Glomerular endothelial cell (primary cell): ENCODE results near the gene ATOX1. TPM values are rescaled to one million over a fixed set of nuclear protein-coding genes. Genes with fewer than 3 reads are reported as not detected.

Source experiments
- DNase-seq: peaks from one replicate; pipeline ENCODE4 v3.0.0-alpha.2; 2011; ENCODE audit warnings: low read depth, low spot score; ENCODE audit errors: extremely low read depth
- total RNA-seq: library from RNA; depleted of rRNA; stranded (reverse); fragments of >200 nt; gene quantifications from 2 replicates; pipeline ENCODE4 v1.2.3, GENCODE V29; 2015

ATOX1 gene
- total RNA-seq, 1 donor from 2014 or later, result 193 TPM

GRCh38 chr5:151770383-151771258, 12.2 kb upstream of the ATOX1 start:
- no peak for DNase-seq

GRCh38 chr5:151766975-151767374, 8.5 kb upstream of the ATOX1 start:
- no peak for DNase-seq

DNA sequence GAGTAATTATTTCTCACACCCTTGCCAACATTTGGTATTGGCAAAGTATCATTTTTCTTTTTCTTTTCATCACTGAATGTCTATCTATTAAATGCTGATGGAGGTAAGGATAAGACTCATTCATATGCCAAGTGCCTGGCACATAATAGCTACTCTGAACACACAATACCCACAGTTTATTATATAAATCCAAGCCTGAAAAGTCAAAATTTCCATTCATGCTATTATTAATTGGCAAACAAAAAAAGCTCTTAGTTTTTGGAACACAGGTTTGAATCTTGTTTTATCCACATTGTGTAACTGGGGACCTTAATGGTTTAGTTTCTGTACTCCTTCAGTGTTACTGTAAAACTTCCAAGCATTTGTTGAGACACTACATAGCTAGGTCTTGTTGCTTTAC, 6.4 kb upstream of the ATOX1 start:
- no peak for DNase-seq

GRCh38 chr5:151758141-151758429, 346 bp downstream of the ATOX1 start:
- no peak for DNase-seq

- DNase-seq, result no peak
Measured at GRCh38 chr5:151757233-151758140, 944 bp downstream of the ATOX1 start.

DNA sequence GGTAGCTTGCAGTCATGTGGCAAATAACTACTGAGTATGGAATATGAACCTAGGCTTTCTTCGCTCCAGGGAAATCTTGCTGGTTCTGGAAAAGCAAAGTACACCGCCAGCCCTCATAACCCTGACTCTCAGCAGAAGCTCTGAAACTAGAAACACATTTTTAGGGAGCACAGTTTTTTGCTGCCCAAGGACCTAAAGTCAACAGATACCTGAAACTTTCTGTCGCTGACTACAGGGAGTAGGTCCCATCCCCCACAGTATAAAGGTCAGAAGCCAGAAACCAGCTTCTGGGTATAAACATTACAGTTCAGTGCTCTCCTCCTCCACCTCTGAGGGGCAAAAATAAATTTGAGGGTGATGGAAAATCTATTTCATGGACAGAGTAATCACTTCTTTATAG, 3.0 kb downstream of the ATOX1 start:
- no peak for DNase-seq

GRCh38 chr5:151751593-151751992, 6.8 kb downstream of the ATOX1 start:
- DNase-seq, result no peak

DNA sequence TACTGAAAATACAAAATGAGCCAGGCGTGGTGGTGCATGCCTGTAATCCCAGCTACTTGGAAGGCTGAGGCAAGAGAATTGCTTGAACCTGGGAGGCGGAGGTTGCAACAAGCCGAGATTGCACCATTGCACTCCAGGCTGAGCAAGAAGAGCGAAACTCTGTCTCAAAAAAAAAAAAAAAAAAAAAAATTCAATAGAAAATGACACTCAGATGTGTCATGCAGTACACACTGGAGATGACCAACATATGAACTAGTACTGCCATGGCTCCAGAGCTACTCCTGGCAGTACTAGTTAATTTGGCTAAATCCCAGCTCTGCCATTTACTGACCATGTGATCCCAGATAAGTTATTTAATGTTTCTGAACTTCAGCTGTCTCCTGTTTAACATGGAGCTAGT, 7.3 kb downstream of the ATOX1 start:
- no peak for DNase-seq

DNA sequence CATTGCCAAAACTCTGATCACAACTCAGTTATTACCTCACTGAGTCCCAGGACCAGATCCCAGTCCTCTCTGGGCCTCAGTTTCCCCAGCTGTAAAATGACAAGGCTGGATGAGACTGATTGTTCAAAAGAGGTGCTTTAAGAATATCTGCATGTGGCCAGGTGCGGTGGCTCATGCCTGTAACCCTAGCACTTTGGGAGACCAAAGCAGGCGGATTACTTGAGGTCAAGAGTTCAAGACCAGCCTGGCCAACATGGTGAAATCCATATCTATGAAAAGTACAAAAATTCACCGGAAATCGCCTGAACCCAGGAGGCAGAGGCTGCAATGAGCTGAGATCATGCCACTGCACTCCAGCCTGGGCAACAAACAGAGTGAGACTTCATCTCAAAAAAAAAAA, 8.3 kb downstream of the ATOX1 start:
- no peak for DNase-seq

DNA sequence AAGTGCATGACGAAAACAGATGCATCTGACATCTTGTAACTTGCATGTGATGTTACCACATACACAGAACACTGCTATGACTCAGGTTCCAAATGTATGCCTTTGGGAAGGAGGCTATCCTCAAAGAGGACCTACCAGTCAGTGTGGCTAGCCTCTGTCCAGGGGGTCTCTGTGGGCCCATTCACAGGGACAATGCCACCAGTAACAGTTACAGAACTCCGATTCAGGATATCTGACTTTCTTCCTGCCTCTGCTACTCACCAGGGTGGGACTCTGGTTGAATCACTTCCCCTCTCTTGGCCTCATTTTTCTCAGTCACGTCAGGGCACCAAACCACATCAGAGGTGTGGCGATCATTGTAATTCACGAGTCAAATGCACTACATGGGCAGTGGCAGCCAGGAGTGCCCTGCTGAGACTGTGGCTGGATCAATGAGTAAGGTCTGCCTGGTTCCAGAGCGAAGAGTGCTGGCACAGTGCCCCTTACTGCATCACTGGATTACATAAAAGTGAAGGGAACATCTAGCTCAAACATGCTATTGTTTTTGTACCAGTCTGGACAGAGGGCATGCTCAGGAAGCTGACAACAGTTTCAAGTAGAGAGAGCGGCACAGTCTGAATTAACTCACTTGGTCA, 13.2 kb downstream of the ATOX1 start:
- DNase-seq, result no peak

DNA sequence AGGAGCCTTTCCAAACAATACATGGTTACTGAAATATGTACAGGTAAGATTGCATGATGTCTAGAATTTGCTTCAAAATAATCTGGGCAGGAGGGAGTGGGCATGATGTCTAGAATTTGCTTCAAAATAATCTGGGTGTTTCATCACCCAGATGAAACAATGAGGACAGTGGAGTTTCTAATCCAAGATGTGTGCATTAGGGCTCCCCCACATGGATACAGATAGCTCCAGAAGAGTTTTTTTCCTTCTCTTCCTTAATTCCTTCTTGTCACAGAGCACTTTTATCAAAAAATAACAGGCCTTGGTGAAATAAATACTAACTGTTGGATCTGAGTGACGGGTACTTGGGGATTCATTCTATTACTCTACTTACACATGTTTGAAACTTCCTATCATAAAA, 14.9 kb downstream of the ATOX1 start:
- DNase-seq, result no peak

GRCh38 chr5:151742870-151743294, 15.5 kb downstream of the ATOX1 start:
- no peak for DNase-seq

GRCh38 chr5:151741678-151742423, 16.6 kb downstream of the ATOX1 start:
- no peak for DNase-seq

DNA sequence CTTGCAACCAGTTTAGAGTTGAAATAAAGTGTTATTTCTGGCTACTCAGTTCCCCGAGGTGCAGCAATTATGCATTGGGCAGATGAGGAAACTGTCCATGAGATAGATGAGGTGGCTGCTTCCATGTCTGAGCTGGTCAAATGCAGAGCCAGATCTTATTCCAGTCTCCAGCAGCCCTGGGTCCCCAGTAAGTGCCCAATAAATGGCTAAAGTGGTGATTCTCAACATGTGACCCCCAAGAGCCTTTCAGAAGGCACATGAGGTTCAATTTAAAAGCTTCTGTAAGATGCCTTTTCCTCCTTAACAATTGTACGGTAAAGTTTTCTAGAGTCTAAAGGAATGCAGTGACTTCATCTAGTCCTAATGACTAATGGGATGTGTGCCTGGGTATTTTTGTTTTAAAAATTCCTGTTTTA, 17.5 kb downstream of the ATOX1 start:
- no peak for DNase-seq

GRCh38 chr5:151740336-151740942, 18.0 kb downstream of the ATOX1 start:
- DNase-seq, result peak; percentile 54

- no peak for DNase-seq
Measured at GRCh38 chr5:151739939-151740335, 18.5 kb downstream of the ATOX1 start.

GRCh38 chr5:151739395-151739794, 19.0 kb downstream of the ATOX1 start:
- no peak for DNase-seq

DNA sequence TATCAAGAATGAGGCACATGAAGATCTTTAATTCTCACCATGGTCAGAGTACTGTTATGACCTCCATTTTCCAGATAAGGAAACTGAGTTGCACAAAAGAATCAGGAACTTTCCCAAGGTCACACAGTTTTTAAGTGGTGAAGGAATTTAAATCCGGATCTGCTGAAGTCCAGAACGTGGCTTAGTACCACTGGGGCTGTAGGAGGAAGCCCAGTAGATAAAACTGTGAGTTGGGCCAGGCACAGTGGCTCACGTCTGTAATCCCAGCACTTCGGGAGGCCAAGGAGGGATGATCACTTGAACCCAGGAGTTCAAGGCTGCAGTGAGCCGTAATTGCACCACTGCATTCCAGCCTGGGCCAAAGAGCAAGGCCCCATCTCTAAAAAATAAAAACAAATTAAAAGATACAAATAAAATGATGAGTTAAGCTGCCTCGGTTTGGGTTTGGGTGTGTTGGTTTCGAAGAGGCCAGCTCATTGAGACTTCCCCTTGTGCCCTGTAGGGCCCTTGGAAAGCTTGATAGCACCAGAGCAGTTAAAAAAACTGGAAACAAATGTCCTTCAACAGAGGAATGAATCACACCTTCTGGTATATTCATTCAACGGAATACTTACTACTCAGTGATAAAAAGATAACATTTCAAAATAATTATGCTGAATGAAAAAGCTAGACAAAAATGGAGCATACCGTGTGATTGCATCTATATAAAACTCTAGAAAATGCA, 20.1 kb downstream of the ATOX1 start:
- DNase-seq, result no peak

DNA sequence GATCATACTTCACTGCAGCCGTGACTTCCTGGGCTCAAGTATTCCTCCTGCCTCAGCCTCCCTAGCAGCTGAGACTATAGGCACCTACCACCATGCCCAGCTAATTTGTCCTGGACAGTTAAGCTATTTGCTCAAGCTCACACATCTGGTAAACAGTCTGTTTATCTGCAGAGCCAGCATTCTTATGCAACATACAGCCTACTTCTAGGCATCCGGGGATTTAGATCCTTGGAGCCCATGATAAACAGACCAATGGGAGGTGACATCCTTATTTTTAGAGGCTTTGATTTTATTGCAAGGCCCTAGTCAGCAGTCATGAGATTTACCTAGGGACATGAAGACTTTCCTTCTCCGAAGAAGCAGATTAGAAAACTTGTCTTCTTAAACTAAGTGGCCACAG, 21.0 kb downstream of the ATOX1 start:
- no peak for DNase-seq

GRCh38 chr5:151735646-151736045, 22.8 kb downstream of the ATOX1 start:
- no peak for DNase-seq
